Adrenal gland (tissue), 12 donors: ENCODE results near the gene EFNA5. TPM values are rescaled to one million over a fixed set of nuclear protein-coding genes. Genes with fewer than 3 reads are reported as not detected.

Experiments
- DNase-seq, 7 donors: peaks; one replicate each; pipeline ENCODE4 v3.0.0-alpha.2; 2019 to 2020
- H3K27ac ChIP-seq, 5 donors: fragments of 200-600 bp; sonication (generic) in 4 of 5; 1 replicate in 3 of 5; 2 replicates in 2 of 5; pipeline versions ENCODE4 v1.5.1 to v1.8.0; 2016 to 2020; ENCODE audit warnings: mild to moderate bottlenecking in 1 of 5
- H3K27me3 ChIP-seq: fragments of 200-600 bp; 2 replicates; pipeline ENCODE4 v1.8.0; 2021
- H3K36me3 ChIP-seq, 2 donors: fragments of 200-600 bp; replicated peaks in 1 of 2; 1 replicate in 1 of 2; 2 replicates in 1 of 2; pipeline versions ENCODE4 v1.5.1 to v1.8.0; 2018 to 2022
- H3K4me1 ChIP-seq, 2 donors: fragments of 200-600 bp; replicated peaks in 1 of 2; 1 replicate in 1 of 2; 2 replicates in 1 of 2; pipeline versions ENCODE4 v1.5.1 to v1.8.0; 2018 to 2021
- H3K4me3 ChIP-seq, 4 donors: fragments of 200-600 bp; sonication (generic) in 3 of 4; one replicate each; pipeline ENCODE4 v1.5.1; 2016 to 2018
- H3K9me3 ChIP-seq, 3 donors: fragments of 200-600 bp; sonication (generic) in 1 of 3; replicated peaks in 1 of 3; 1 replicate in 2 of 3; 2 replicates in 1 of 3; pipeline versions ENCODE4 v1.5.1 to v1.8.0; 2016 to 2021
- POLR2A ChIP-seq, 2 donors: fragments of 450-650 bp; IDR thresholded peaks; one replicate each; pipeline ENCODE4 v1.6.1; 2017; ENCODE audit warnings: antibody characterized with exemption in 2 of 2, mild to moderate bottlenecking in 2 of 2, moderate library complexity in 1 of 2
- WGBS, 4 donors: extraction: QIAGEN DNeasy Blood & Tissue Kit in 2 of 4; methylation state at CpG; one replicate each; pipeline versions ENCODE4 v1.1.5 to v1.1.7; 2013 to 2017; 5-methylcytosine and 5-hydroxymethylcytosine counted together
- intact Hi-C, 2 donors: fragments of 100-400 bp; cut with DNase I; formaldehyde crosslinking; loops; one replicate each; pipeline versions ENCODE4 v1.14.1 to v1.15.0; 2022 to 2023
- polyA plus RNA-seq, 3 donors: library from polyadenylated mRNA; stranded (reverse); fragments of 200-250 nt in 2 of 3; fragments of 350-450 nt in 1 of 3; fragmentation: Illumina TruSeq in 1 of 3; extraction: RNeasy Lipid Tissue Mini Kit (QIAGEN cat#74804) in 1 of 3; gene quantifications; one replicate each; pipeline ENCODE4 v1.2.3, GENCODE V29; 2013 to 2014
- total RNA-seq, 9 donors: library from RNA; depleted of rRNA in 4 of 9; stranded (reverse); fragments of >200 nt in 4 of 9; fragments of 120-200 nt in 1 of 9; fragmentation: NEBNext Ultra II Directional in 1 of 9; extraction: Animal tissue kit (Norgen Biotek cat#: 25700) in 1 of 9; gene quantifications; one replicate each; pipeline versions ENCODE4 v1.1.0 to v1.2.4, GENCODE V29; 2013 to 2023
- TF ChIP-seq, protein P1 (sequence below), 6 experiments: fragments of 450-650 bp in 4 of 6; fragments of 200-600 bp in 2 of 6; sonication (generic) in 1 of 6; IDR thresholded peaks; 1 replicate in 5 of 6; 2 replicates in 1 of 6; pipeline versions ENCODE4 v1.5.1 to v1.8.0; 2016 to 2021; ENCODE audit warnings: antibody characterized with exemption in 6 of 6, mild to moderate bottlenecking in 2 of 6, moderate library complexity in 1 of 6
- donor health status: healthy with polysubstance abuse.
- donor health status: Bipolar disorder and iron deficiency.
- donor health status: DM: yes; HTN: yes; CAD: no.
- donor health status: DM: no; HTN: no; CAD: no.
- donor health status: DM: no; HTN: no; CAD: no.
- donor health status: DM: yes; HTN: yes; CAD: no.

The EFNA5 gene
- total and polyA plus RNA-seq, 12 donors, result 0.06 to 11.8 (median 1.6) TPM

DNA sequence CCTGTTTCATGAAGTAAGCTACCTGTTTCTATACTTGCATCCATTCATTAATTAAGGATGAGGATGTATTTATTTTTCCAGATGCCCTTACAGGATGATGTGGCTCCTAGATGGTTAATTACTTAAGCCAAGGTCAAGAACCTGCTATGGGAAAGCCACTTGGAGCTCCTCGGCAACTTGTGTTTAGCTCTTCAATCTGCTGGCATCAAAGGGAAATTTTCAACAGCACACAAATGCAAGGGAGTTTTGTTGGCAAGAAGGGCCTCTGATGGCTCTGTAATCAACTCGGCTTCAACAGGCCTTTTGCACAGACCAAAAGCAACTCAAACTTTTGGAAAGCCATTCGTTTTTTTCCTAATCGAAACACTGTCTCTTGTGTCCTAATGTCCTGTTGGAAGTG lies 125.3 kb downstream of the EFNA5 start:
- H3K4me3 ChIP-seq, result no peak overlapping the region
- intact Hi-C loops, result no loop called here
- peaks cover 5 to 14% of the 10 kb centered on the region in 2 donors for H3K4me1 ChIP-seq
- no peaks in the 10 kb centered on the region for H3K36me3 ChIP-seq
- no peak overlapping the region for H3K27ac ChIP-seq
- no peak for TF ChIP-seq POLR2A (IDR thresholded peaks at IDR 0.05)
- TF ChIP-seq, protein P1, sequence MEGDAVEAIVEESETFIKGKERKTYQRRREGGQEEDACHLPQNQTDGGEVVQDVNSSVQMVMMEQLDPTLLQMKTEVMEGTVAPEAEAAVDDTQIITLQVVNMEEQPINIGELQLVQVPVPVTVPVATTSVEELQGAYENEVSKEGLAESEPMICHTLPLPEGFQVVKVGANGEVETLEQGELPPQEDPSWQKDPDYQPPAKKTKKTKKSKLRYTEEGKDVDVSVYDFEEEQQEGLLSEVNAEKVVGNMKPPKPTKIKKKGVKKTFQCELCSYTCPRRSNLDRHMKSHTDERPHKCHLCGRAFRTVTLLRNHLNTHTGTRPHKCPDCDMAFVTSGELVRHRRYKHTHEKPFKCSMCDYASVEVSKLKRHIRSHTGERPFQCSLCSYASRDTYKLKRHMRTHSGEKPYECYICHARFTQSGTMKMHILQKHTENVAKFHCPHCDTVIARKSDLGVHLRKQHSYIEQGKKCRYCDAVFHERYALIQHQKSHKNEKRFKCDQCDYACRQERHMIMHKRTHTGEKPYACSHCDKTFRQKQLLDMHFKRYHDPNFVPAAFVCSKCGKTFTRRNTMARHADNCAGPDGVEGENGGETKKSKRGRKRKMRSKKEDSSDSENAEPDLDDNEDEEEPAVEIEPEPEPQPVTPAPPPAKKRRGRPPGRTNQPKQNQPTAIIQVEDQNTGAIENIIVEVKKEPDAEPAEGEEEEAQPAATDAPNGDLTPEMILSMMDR (IDR thresholded peaks at IDR 0.05), result no peak
- WGBS, 4 donors, result 62 to 86% (median 80%) methylated on average over 4 of the region's 4 CpGs
- DNase-seq, result no peak
- no peaks in the 10 kb centered on the region for H3K27me3 ChIP-seq
- H3K9me3 ChIP-seq, result no peaks in the 10 kb centered on the region

DNA sequence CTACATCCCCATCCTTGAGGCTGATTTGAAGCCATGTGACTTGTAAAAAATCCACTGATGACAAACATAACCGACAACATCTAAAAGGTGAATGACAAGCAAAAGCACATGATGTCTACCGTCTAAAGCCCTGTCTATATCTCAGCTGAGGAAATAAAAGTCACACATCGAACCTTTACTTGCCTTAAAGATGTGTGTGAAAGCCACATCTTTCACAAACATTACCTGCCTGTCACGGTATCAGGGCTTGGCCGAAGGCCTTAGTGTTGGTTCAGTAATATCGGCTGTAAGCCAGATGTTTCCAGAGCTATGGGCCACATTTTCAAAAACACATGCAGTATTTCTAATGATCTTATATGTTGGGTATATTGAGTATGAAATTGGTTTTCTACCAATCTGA lies 125.8 kb downstream of the EFNA5 start:
- no peak overlapping the region for H3K4me3 ChIP-seq
- peaks cover 5 to 14% of the 10 kb centered on the region in 2 donors for H3K4me1 ChIP-seq
- intact Hi-C loops, result no loop called here
- H3K27ac ChIP-seq, result no peak overlapping the region
- TF ChIP-seq, protein P1 (IDR thresholded peaks at IDR 0.05), result no peak
- TF ChIP-seq POLR2A (IDR thresholded peaks at IDR 0.05), result no peak
- no peaks in the 10 kb centered on the region for H3K27me3 ChIP-seq
- no peaks in the 10 kb centered on the region for H3K9me3 ChIP-seq
- H3K36me3 ChIP-seq, result no peaks in the 10 kb centered on the region
- DNase-seq, result no peak
- WGBS, 4 donors, result 90 to 93% (median 91%) methylated on average over 6 of the region's 6 CpGs

DNA sequence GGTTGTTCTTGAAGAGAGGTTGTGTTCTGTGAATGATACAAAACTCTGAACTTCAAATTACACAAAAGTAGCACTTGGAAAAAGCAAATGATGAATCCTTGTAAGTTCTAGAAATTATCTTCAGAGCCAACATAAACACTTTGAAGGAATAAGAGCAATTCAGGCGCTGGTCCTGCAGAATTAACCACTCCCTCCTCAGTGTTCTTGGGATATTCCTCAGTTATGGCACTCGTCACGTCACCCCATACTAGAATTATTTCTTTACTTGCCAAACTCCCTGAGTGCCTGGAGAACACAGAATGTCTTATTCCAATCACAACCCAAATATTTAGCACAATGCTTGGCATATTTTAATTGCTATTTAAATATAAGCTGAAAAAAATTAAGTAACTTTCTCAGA lies 126.3 kb downstream of the EFNA5 start:
- 78 to 87% (median 82%) methylated on average over 3 of the region's 3 CpGs for WGBS, 4 donors
- TF ChIP-seq POLR2A (IDR thresholded peaks at IDR 0.05), result no peak
- TF ChIP-seq, protein P1 (IDR thresholded peaks at IDR 0.05), result no peak
- Histone ChIP-seq H3K4me1 (peaks cover 5 to 14% of the 10 kb centered on the region in 2 donors), H3K36me3 (no peaks in the 10 kb centered on the region), H3K27ac (no peak overlapping the region), H3K27me3 (no peaks in the 10 kb centered on the region), H3K4me3 (no peak overlapping the region), H3K9me3 (no peaks in the 10 kb centered on the region)
- DNase-seq, result no peak
- intact Hi-C loops, result no loop called here

DNA sequence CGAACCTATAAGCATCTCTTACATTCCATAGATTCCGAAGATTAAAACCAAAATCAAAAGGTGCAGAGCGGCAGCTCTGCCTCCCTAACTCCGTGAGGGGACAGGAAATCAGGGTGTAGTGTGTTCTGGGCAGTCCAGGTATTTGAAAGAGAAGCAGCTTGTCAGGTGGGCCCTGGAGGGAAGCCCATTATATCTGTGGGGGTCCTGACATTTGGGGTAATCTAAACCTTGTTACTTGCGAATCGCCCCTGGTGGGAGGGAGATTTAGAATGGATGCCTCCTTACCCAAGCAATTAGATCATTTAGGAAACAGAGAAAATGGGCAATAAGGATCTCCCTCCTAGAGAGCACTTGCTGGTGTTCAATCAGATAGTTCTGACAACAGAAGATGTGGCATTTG lies 126.9 kb downstream of the EFNA5 start:
- intact Hi-C loops, result no loop called here
- Histone ChIP-seq H3K27me3 (no peaks in the 10 kb centered on the region), H3K4me3 (no peak overlapping the region), H3K27ac (no peak overlapping the region), H3K36me3 (no peaks in the 10 kb centered on the region), H3K9me3 (no peaks in the 10 kb centered on the region), H3K4me1 (peaks cover 5 to 14% of the 10 kb centered on the region in 2 donors)
- no peak for DNase-seq
- 83 to 94% (median 89%) methylated on average over 6 of the region's 6 CpGs for WGBS, 4 donors
- no peak for TF ChIP-seq POLR2A (IDR thresholded peaks at IDR 0.05)
- TF ChIP-seq, protein P1 (IDR thresholded peaks at IDR 0.05), result no peak
